Fibroblast of the aortic adventitia (primary cell): ENCODE data around the gene TRABD2A. TPM values are rescaled to one million over a fixed set of nuclear protein-coding genes. Genes with fewer than 3 reads are reported as not detected.

Source experiments
- DNase-seq: peaks from one replicate; pipeline ENCODE4 v3.0.0-alpha.2; 2010; ENCODE audit warnings: low read depth
- H3K4me3 ChIP-seq: 2 replicates; pipeline ENCODE4 v1.5.1; 2011; ENCODE audit warnings: low read depth, mild to moderate bottlenecking, control low read depth, low read length, moderate library complexity
- CTCF ChIP-seq: IDR thresholded peaks from 2 replicates; pipeline ENCODE4 v1.5.1; 2011; ENCODE audit warnings: mild to moderate bottlenecking, low read length, control low read depth, inconsistent platforms; ENCODE audit not compliant: insufficient read depth
- total RNA-seq: library from RNA; depleted of rRNA; stranded (reverse); fragments of >200 nt; gene quantifications from 2 replicates; pipeline ENCODE4 v1.2.3, GENCODE V29; 2012; ENCODE audit warnings: low replicate concordance

TRABD2A gene
- total RNA-seq, 1 donor, result 1.6 TPM

DNA sequence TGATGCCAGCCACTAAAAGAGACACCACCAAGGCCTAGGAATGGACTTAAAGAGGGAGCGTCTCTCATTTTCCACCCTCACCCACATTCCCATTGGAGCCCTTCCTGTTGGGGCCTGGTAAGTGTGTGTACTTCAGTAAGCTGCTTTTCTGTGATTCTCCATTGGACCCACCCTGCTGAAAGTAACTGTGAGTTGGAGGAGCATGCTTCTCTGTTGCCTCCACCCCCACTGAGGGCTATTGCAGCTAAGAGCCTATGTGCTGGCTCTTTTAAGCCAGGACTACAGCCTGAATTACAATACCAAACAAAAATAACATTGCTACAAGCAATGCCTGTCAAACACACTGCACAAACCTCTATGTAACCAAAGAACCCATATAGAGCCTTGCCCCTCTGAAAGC lies 81.1 kb downstream of the TRABD2A start:
- H3K4me3 ChIP-seq, result no peak overlapping the region
- no peak for TF ChIP-seq CTCF
- no peak for DNase-seq

- no peak overlapping the region for H3K4me3 ChIP-seq
- DNase-seq, result no peak
- TF ChIP-seq CTCF, result no peak
Observed at GRCh38 chr2:84797271-84797670, 83.6 kb downstream of the TRABD2A start.

GRCh38 chr2:84796798-84797197 lies 84.1 kb downstream of the TRABD2A start:
- no peak for DNase-seq
- TF ChIP-seq CTCF, result no peak

GRCh38 chr2:84793641-84794040 lies 87.2 kb downstream of the TRABD2A start:
- no peak overlapping the region for H3K4me3 ChIP-seq
- TF ChIP-seq CTCF, result no peak
- DNase-seq, result no peak

More at GRCh38 chr2:84796798-84797197, 84.1 kb downstream of the TRABD2A start:
- no peak overlapping the region for H3K4me3 ChIP-seq

DNA sequence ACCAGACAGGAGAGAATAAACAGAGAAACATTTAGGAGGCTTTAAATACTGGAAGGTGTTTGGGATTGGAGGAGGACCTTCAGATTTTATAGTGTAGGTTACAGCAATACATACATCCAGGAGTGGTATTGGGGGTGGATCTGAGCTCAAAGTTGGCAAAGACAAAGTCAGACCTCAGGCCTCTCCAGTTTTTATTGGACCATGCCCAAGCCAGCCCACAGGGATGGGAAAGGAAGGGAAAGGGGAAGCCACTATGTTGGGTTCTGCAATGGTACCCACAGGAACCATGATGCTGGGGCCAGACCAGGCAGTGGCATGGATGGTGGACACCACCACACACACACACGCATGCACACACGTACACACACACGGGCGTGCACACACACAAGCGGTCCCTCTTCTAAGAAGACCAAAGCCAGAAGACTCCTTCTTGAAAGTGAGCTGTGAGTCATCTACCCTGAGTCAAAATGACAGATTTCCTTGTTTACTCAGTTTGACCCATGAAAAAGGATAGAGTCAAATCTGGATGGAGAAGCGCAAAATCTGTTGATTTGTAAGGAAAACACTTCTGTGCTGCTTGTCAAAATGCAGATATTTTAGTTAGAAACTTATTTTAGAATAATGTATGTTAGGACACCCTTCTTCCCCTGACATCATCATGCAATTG lies 87.9 kb downstream of the TRABD2A start:
- no peak for TF ChIP-seq CTCF
- no peak overlapping the region for H3K4me3 ChIP-seq
- DNase-seq, result no peak

DNA sequence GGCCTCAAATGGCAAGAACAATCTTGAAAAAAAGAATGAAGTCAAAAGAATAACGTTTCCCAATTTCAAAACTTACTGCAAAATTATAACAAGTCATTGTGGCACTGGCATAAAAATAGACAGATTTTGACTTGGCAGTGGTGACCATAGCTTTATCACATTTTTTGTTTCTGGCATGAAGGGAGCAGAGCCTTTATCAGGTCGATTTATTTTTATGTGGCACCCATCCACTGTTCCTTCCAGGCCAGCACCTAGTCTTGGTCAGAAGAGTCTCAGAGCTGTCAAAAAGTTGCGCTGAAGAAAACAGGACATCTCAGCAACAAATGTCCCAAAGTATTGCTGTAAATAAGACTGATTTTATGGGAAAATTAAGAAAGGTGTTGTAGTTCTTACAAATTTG lies 92.4 kb downstream of the TRABD2A start:
- no peak for TF ChIP-seq CTCF
- no peak for DNase-seq

DNA sequence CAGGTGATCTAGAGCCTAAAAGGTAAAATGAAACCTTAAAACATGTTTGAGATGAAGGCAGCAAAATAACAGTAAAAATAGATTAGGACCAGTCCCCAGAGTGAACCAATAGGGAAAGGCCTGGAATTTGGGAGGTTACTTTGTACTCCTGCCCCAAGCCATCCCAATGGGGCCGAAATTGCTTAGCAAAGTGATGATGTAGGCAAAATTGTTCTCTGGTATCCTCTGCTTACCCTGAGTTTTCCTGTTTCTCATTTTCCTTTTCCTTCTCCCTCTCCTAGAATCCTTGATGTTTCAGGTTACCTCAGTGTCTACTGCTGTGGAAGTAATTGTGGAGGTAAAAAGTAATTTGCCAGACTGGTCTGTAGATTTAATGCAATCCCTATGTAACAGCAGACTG lies 92.9 kb downstream of the TRABD2A start:
- DNase-seq, result no peak
- H3K4me3 ChIP-seq, result no peak overlapping the region
- no peak for TF ChIP-seq CTCF

More for the DNA sequence above, 92.4 kb downstream of the TRABD2A start:
- H3K4me3 ChIP-seq, result no peak overlapping the region
